ENCODE measurements around the gene SLC26A11.
"Not testable (repeated sequence)": the region's sequence is repeated elsewhere in the genome, so short reads cannot be mapped to it uniquely, and the experiment has no call there.

SLC26A11 gene

DNA sequence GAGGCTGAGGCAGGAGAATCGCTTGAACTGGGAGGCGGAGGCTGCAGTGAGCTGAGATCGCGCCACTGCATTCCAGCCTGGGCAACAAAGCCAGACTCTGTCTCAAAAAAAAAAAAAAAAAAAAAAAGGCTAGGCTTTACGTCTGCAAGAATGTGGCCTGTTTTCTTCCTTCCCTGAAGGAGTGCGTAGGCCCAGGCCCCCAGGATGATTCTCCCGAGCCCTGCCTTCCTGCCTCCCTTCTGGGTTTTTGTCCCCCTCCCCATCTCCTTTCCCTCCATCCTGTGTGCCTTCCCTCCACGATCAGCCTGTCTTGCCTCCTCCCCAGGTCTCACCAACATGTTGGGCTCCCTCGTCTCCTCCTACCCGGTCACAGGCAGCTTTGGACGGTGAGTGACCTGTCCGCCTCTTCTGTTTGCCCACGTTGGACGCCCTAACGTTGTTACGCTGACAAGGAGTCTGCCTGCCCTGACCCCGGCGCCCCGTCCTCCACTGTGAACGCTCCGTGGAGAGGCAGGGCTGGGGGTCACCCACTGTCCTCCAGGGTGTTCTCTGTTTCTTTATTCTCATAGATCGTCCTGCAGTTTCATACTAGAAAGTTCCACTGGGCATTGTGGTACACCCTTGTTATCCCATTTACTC is 24.8 kb downstream of the SLC26A11 start:
- DNase-seq (ENCODE audit: low spot score): no peak

GRCh38 chr17:80245566-80246265 is 25.5 kb downstream of the SLC26A11 start:
- DNase-seq (ENCODE audit: low spot score): no peak

DNA sequence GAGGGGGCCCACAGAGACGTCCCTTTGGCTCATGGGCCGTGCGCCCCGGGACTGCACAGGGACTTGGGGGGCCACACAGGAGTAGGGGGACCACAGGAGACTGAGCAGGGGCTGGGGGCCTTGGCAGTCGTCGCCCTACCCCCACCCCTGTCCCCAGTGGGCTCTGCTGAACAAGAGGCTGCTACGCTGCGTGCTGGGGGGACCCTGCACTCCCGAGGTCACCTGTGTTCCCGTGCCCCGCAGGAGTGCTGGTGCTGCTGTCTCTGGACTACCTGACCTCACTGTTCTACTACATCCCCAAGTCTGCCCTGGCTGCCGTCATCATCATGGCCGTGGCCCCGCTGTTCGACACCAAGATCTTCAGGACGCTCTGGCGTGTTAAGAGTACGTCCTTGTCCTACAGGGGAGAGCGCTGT is 26.0 kb downstream of the SLC26A11 start:
- DNase-seq (ENCODE audit: low spot score): no peak

GRCh38 chr17:80246726-80247125 is 26.5 kb downstream of the SLC26A11 start:
- no peak for DNase-seq (ENCODE audit: low spot score)

GRCh38 chr17:80247561-80247960 is 27.3 kb downstream of the SLC26A11 start:
- no peak for DNase-seq (ENCODE audit: low spot score)

DNA sequence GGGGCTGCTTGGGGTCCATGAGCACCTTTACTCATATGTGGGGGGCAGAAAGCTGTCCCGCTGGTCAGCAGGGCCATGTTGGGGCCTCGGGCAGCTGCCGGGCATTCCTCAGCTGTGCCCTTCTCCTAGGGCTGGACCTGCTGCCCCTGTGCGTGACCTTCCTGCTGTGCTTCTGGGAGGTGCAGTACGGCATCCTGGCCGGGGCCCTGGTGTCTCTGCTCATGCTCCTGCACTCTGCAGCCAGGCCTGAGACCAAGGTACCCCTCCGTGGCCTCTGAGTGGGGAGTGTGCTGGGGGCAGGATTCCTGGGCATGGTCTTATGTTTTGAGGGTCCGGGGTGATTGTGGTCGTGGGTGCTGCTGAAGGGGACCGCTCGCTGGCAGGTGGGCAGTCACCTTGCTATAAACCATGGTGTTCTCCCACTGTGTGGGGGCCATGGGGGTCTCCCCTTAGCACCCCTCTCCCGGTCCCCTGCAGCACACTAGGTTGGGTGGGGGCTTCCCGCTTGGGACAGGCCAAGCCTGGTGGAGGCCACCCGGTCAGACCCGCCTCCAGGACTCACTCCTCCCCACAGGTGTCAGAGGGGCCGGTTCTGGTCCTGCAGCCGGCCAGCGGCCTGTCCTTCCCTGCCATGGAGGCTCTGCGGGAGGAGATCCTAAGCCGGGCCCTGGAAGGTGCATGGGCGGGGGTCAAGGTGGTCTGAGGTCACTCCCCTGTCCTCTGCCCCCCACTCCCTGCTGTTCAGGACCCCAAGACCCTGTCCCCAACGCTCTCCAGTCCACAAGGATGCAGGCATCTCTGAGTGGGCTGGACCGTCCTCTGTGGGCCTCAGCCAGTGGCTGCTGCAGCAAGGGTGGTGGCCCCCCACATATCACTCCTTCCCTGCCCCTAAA is 28.0 kb downstream of the SLC26A11 start:
- DNase-seq (ENCODE audit: low spot score): no peak

DNA sequence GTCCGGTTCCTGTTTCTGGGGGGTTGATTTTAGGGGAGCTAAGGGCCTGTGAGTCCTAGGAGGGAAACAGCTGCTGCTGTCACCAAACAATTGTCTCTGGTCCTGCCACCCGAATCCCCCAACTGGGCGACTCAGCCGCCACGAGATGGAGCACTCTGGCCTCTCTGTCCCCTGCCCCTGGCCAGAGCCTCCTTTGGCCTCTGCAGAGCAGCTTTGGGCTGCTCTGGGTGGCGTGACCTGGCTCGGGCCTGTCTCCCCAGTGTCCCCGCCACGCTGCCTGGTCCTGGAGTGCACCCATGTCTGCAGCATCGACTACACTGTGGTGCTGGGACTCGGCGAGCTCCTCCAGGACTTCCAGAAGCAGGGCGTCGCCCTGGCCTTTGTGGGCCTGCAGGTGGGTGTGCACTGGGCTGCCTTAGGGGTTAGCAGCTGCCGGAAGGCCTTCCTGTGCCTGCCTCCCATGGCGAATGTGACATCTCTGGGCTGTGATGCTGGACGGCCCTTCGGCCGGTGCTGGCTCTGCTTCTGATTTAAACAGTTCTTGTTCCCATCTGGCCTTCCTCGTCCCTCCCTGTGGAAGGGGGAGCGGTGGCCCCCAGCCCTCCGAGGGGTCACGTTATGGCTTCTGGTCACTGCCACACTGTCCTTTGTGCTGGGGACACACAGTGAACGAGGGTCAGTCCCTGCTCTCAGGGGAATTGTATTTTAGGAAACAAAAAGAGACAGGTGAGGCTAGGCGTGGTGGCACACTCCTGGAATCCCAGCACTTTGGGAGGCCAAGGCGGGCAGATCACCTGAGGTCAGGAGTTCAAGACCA is 28.9 kb downstream of the SLC26A11 start:
- DNase-seq (ENCODE audit: low spot score): no peak

- no peak for DNase-seq (ENCODE audit: low spot score)
Measured at GRCh38 chr17:80251966-80252365, 31.7 kb downstream of the SLC26A11 start.

- no peak for DNase-seq (ENCODE audit: low spot score)
Measured at GRCh38 chr17:80252871-80253270, 32.6 kb downstream of the SLC26A11 start.

DNA sequence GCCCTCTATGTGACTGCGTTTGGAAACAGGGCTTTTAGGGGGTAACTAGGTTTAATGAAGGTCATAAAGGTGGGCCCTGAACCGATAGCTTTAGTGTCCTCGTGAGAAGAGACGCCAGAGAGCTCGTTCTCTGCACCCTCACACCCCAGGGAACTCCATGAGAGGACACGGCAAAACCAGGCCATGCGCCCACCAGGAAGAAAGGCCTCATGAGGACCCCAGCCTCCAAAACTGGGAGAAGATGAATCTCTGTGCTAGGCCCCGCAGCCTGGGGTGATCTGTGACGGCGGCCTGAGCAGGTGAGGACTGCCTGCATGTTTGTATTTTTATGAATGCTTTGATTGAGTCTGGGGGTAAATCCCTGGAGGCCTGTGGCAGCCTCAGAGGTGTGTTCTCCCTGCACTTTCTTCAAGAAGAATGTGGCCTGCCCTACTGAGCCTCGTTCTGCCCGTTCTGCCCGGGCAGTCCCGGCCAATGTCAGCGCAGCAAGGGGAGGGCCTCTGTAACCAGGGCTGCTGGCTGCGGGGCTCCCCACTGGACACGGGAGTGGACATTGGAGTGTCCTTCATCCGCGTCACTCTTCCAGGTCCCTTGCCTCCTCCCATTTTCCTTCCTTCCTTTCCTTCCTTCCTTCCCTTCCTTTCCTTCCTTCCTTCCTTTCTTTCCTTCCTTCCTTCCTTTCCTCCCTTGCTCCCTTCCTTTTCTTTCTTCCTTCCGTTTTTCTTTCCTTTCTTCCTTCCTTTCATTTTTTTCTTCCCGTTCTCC is 33.6 kb downstream of the SLC26A11 start:
- no peak for DNase-seq (ENCODE audit: low spot score)

DNA sequence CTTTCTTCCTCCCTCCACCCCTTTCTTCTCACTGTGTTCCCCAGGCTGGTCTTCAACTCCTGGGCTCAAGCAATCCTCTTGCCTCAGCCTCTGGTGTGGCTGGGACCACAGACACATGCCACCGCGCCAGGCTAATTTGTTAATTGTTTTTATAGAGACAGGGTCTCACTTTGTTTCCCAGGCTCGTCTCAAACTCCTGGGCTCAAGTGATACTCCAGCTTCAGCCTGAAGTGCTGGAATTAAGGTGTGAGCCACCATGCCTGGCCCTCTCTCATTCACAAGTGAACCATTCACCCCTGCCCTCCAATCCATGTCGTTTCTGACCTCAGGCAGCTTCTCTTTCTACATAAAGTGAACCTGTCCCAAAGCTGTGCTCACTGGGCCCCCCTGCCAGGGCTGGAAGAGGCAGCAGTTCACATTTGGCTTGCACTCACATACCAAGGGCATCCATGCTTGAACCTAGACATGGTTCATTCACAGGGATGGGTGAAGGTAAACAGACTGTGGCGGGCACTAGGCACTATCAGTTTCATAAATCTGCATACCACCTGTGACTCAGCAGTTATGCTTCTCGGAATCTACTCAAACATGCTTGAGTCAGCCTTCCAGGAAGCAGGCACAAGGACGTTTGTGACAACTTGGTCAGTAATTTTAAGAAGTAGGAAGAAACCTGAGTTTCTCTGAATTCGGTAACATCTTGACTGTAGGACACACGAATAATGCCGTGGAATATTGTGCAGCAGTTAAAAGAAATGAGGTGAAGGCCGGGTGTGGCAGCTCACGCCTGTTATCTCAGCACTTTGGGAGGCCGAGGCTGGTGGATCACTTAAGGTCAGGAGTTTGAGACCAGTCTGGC is 34.4 kb downstream of the SLC26A11 start:
- DNase-seq (ENCODE audit: low spot score): no peak

- no peak for DNase-seq (ENCODE audit: low spot score)
Measured at GRCh38 chr17:80256034-80256350, 35.8 kb downstream of the SLC26A11 start.

DNA sequence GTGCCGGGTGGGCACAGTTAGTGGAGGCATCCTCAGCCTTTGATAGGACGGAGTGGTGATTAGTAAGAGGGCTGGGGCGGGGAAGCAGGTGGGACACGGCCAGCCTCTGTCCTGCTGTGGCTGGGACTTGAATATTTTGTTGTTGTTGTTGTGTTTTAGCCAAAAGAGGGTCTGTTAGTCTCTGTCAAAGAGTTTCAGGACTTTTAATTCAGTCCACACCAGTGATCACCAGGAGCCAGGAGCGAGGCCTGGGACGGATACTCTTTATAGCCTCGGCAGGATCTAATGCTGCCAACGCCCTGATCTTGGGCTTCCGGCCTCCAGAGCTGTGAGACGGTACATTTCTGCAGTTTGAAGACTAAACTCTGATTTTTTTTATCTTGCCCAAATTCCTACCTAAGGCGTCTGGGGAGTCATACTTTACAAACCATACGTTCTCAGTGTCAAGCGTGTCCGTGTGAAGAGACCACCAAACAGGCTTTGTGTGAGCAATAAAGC is 37.5 kb downstream of the SLC26A11 start:
- no peak for DNase-seq (ENCODE audit: low spot score)

GRCh38 chr17:80258296-80258695 is 38.1 kb downstream of the SLC26A11 start:
- DNase-seq (ENCODE audit: low spot score): not testable (repeated sequence)

- DNase-seq (ENCODE audit: low spot score): no peak
Measured at GRCh38 chr17:80259457-80260068, 39.3 kb downstream of the SLC26A11 start.

GRCh38 chr17:80260069-80260535 is 39.9 kb downstream of the SLC26A11 start:
- DNase-seq (ENCODE audit: low spot score): peak; percentile 51

- peak; percentile 39 for DNase-seq (ENCODE audit: low spot score)
Measured at GRCh38 chr17:80260791-80261158, 40.5 kb downstream of the SLC26A11 start, which contains the start of gene RNF213. RNF213 (plus strand) TSS chr17:80260852; CDS start chr17:80263682, 2,830 bp downstream.

GRCh38 chr17:80261159-80261894 is 41.1 kb downstream of the SLC26A11 start:
- DNase-seq (ENCODE audit: low spot score): peak; percentile 60

GRCh38 chr17:80261895-80262279 is 41.7 kb downstream of the SLC26A11 start:
- no peak for DNase-seq (ENCODE audit: low spot score)

All from globus pallidus (tissue), 1 donor.